GM12878 (cell line): ENCODE data around the gene CXCL17. TPM values are rescaled to one million over a fixed set of nuclear protein-coding genes. Genes with fewer than 3 reads are reported as not detected.

Experiments used
- ATF2 ChIP-seq: IDR thresholded peaks from 2 replicates; pipeline ENCODE4 v1.6.1; 2012; ENCODE audit warnings: low read length, inconsistent platforms
- CBX3 ChIP-seq: fragments of 200-600 bp; sonication (generic); IDR thresholded peaks from 2 replicates; pipeline ENCODE4 v1.6.1; 2016; ENCODE audit warnings: low read depth, borderline replicate concordance
- CREM ChIP-seq: IDR thresholded peaks from 2 replicates; pipeline ENCODE4 v1.6.1; 2014; ENCODE audit warnings: antibody characterized with exemption, low read depth
- E2F8 ChIP-seq: fragments of 450-650 bp; IDR thresholded peaks from 2 replicates; pipeline ENCODE4 v1.6.1; 2018; ENCODE audit warnings: mild to moderate bottlenecking, low read depth, moderate library complexity; ENCODE audit not compliant: partially characterized antibody
- ESRRA ChIP-seq: IDR thresholded peaks from 2 replicates; pipeline ENCODE4 v1.6.1; 2012; ENCODE audit warnings: mild to moderate bottlenecking, low read length, improper control_type of control experiment
- EZH2 ChIP-seq: IDR thresholded peaks from 2 replicates; pipeline ENCODE4 v1.6.1; 2012; ENCODE audit warnings: low read depth, mild to moderate bottlenecking, control low read depth, inconsistent platforms, low read length, borderline replicate concordance; ENCODE audit not compliant: control insufficient read depth
- IRF3 ChIP-seq: fragments of 450-650 bp; IDR thresholded peaks from 2 replicates; pipeline ENCODE4 v1.6.1; 2014; ENCODE audit warnings: mild to moderate bottlenecking
- MTA2 ChIP-seq: fragments of 450-650 bp; IDR thresholded peaks from 2 replicates; pipeline ENCODE4 v1.6.1; 2016; ENCODE audit warnings: low read depth, mild to moderate bottlenecking, moderate library complexity
- MYB ChIP-seq: fragments of 150-350 bp; IDR thresholded peaks from 2 replicates; pipeline ENCODE4 v1.6.1; 2014; ENCODE audit warnings: mild to moderate bottlenecking, low read depth, low read length, borderline replicate concordance
- NFXL1 ChIP-seq: fragments of 450-650 bp; IDR thresholded peaks from 2 replicates; pipeline ENCODE4 v1.6.1; 2017; ENCODE audit warnings: antibody characterized with exemption, mild to moderate bottlenecking, borderline replicate concordance
- NR2C1 ChIP-seq: fragments of 450-650 bp; IDR thresholded peaks from 2 replicates; pipeline ENCODE4 v1.6.1; 2017; ENCODE audit warnings: antibody characterized with exemption, mild to moderate bottlenecking, moderate library complexity
- ZNF274 ChIP-seq: IDR thresholded peaks from one replicate; pipeline ENCODE4 v1.8.0; 2011; ENCODE audit not compliant: insufficient read length, insufficient read depth
- ZZZ3 ChIP-seq: IDR thresholded peaks from 2 replicates; pipeline ENCODE4 v1.6.1; 2011; ENCODE audit warnings: low read depth; ENCODE audit not compliant: control insufficient read depth, insufficient read length
- polyA plus RNA-seq, 11 experiments: library from polyadenylated mRNA; depleted of rRNA in 4 of 11; unstranded in 6 of 11; stranded (reverse) in 5 of 11; fragments of >200 nt; fragmentation: Nextera tagmentation in 4 of 11; fragmentation: Illumina TruSeq in 1 of 11; extraction: Ambion mirVana in 4 of 11; extraction: Trizol in 1 of 11; gene quantifications; 1 replicate in 1 of 11; 2 replicates in 10 of 11; pipeline versions ENCODE4 v1.2.1 to v1.2.3, GENCODE V29; 2011 to 2016; ENCODE audit warnings: inconsistent platforms in 2 of 11, missing spikeins in 2 of 11, low read depth in 1 of 11
- total RNA-seq, 4 experiments: library from RNA; depleted of rRNA in 3 of 4; stranded (reverse); fragments of >200 nt in 3 of 4; fragmentation: Illumina TruSeq in 1 of 4; extraction: Trizol in 1 of 4; gene quantifications; 2 replicates each; pipeline versions ENCODE4 v1.2.1 to v1.2.3, GENCODE V29; 2013 to 2021

The CXCL17 gene
- total and polyA plus RNA-seq, 10 of the 15 experiments (the other 5 are each of a cell fraction or from before 2014, with no cell fraction given): 0.13 to 0.24 (median 0.15) TPM; not detected in 7

GRCh38 chr19:42394751-42395150 lies 48.0 kb downstream of the CXCL17 start (continued):
- TF ChIP-seq IRF3 (no peak), ATF2 (no peak), NFXL1 (no peak), ZZZ3 (no peak), NR2C1 (no peak), CBX3 (no peak), E2F8 (no peak), MTA2 (no peak), MYB (no peak), EZH2 (no peak), ZNF274 (no peak), ESRRA (no peak), CREM (no peak)
